ENCODE measurements around the gene ASXL2. TPM values are rescaled to one million over a fixed set of nuclear protein-coding genes. Genes with fewer than 3 reads are reported as not detected.

ASXL2 gene
- total RNA-seq, 6 donors from 2014 or later = 15.5 to 34.9 (median 25.6) TPM

GRCh38 chr2:25722224-25722623 is 156.1 kb downstream of the ASXL2 start:
- TF ChIP-seq EP300 (IDR thresholded peaks at IDR 0.05) (no peak), POLR2A (IDR thresholded peaks at IDR 0.05) (no peak), POLR2AphosphoS5 (IDR thresholded peaks at IDR 0.05) (no peak), CTCF (IDR thresholded peaks at IDR 0.05) (no peak)
- Histone ChIP-seq H3K4me3 (no peak overlapping the region), H3K4me1 (no peaks in the 10 kb centered on the region), H3K9me3 (no peaks in the 10 kb centered on the region), H3K27ac (no peak overlapping the region), H3K27me3 (no peaks in the 10 kb centered on the region), H3K36me3 (no peaks in the 10 kb centered on the region)
- no peak for DNase-seq
- 80 to 88% methylated on average over 3 of the region's 3 CpGs for WGBS, 2 donors
- ATAC-seq (ENCODE audit: low FRiP score in 2 of 2) = no peak

- ATAC-seq (ENCODE audit: low FRiP score in 2 of 2) = no peak
- TF ChIP-seq EP300 (IDR thresholded peaks at IDR 0.05) = no peak
- TF ChIP-seq POLR2AphosphoS5 (IDR thresholded peaks at IDR 0.05) = no peak
- TF ChIP-seq POLR2A (IDR thresholded peaks at IDR 0.05) = no peak
- TF ChIP-seq CTCF (IDR thresholded peaks at IDR 0.05) = no peak
Measured at GRCh38 chr2:25720575-25720974, 157.7 kb downstream of the ASXL2 start.

GRCh38 chr2:25714740-25715139 is 163.5 kb downstream of the ASXL2 start:
- DNase-seq (no peak), ATAC-seq (ENCODE audit: low FRiP score in 2 of 2) (no peak)
- TF ChIP-seq POLR2A (IDR thresholded peaks at IDR 0.05) (no peak), POLR2AphosphoS5 (IDR thresholded peaks at IDR 0.05) (no peak), CTCF (IDR thresholded peaks at IDR 0.05) (no peak)
- H3K27me3 ChIP-seq = no peaks in the 10 kb centered on the region
- H3K36me3 ChIP-seq = no peaks in the 10 kb centered on the region
- no peak overlapping the region for H3K4me3 ChIP-seq
- no peaks in the 10 kb centered on the region for H3K9me3 ChIP-seq
- WGBS, 2 donors = 90 to 93% methylated on average over 1 of the region's 1 CpG
- H3K4me1 ChIP-seq = peaks cover 0 to 8% (median 0%) of the 10 kb centered on the region in 4 donors
- H3K27ac ChIP-seq = no peak overlapping the region

More at GRCh38 chr2:25720575-25720974, 157.7 kb downstream of the ASXL2 start:
- no peak for DNase-seq
- Histone ChIP-seq H3K36me3 (no peaks in the 10 kb centered on the region), H3K27me3 (no peaks in the 10 kb centered on the region), H3K4me3 (no peak overlapping the region), H3K27ac (no peak overlapping the region), H3K9me3 (no peaks in the 10 kb centered on the region), H3K4me1 (no peaks in the 10 kb centered on the region)
- 84 to 85% methylated on average over 1 of the region's 1 CpG for WGBS, 2 donors

- ATAC-seq (ENCODE audit: low FRiP score in 2 of 2) (no peak), DNase-seq (no peak)
- Histone ChIP-seq H3K4me3 (no peak overlapping the region), H3K27me3 (no peaks in the 10 kb centered on the region), H3K4me1 (peaks cover 0 to 8% (median 0%) of the 10 kb centered on the region in 4 donors), H3K36me3 (no peaks in the 10 kb centered on the region), H3K27ac (no peak overlapping the region), H3K9me3 (no peaks in the 10 kb centered on the region)
- 59 to 63% methylated on average over 5 of the region's 5 CpGs for WGBS, 2 donors
- no peak for TF ChIP-seq EP300 (IDR thresholded peaks at IDR 0.05)
- no peak for TF ChIP-seq POLR2A (IDR thresholded peaks at IDR 0.05)
- TF ChIP-seq CTCF (IDR thresholded peaks at IDR 0.05) = no peak
- TF ChIP-seq POLR2AphosphoS5 (IDR thresholded peaks at IDR 0.05) = no peak
Measured at GRCh38 chr2:25712455-25712854, 165.8 kb downstream of the ASXL2 start.

- no peaks in the 10 kb centered on the region for H3K27me3 ChIP-seq
- 3 to 6% methylated on average over 12 of the region's 12 CpGs for WGBS, 2 donors
- H3K36me3 ChIP-seq = no peaks in the 10 kb centered on the region
- H3K27ac ChIP-seq = peak overlapping the region in 1 of 4 donors; percentile 44
- peak overlapping the region in 3 of 4 donors; percentile 16 to 33 (median 21) for H3K4me3 ChIP-seq
- no peaks in the 10 kb centered on the region for H3K9me3 ChIP-seq
- no peak for ATAC-seq (ENCODE audit: low FRiP score in 2 of 2)
- DNase-seq = no peak
- no peak for TF ChIP-seq POLR2A (IDR thresholded peaks at IDR 0.05)
- TF ChIP-seq EP300 (IDR thresholded peaks at IDR 0.05) = no peak
- TF ChIP-seq POLR2AphosphoS5 (IDR thresholded peaks at IDR 0.05) = no peak
- no peak for TF ChIP-seq CTCF (IDR thresholded peaks at IDR 0.05)
- peaks cover 0 to 8% (median 0%) of the 10 kb centered on the region in 4 donors for H3K4me1 ChIP-seq
Measured at GRCh38 chr2:25711675-25712354, 166.5 kb downstream of the ASXL2 start.

Measured in upper lobe of left lung (tissue), 6 donors.